ENCODE data around the gene SETD2.

SETD2 gene

DNA sequence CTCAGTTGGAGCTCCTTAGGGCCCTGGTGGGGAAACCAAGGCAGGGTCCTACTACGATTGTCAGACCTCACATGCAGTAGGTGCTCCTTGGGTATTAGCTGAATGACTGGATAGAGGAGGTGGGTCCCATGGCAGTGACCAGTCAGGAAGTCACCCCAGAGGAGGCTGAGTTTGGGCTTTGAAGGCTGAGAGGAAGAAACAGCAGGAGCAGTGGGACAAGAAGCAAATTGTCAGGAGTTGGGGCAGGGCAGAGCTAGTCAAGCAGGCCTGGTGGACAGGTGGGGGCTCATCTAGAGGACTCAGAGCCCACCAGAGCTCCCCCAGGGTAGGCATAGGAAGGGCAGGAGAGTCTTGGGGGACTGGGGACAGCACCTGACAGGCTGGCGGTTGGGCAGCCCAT, 181.4 kb downstream of the SETD2 start:
- Histone ChIP-seq H3K27me3 (ENCODE audit: insufficient read depth, poor library complexity, severe bottlenecking) (no peaks in the 10 kb centered on the region), H3K27ac (replicated peaks) (no peak overlapping the region), H3K4me3 (replicated peaks; ENCODE audit: insufficient read depth, low read length) (no peak overlapping the region)
- TF ChIP-seq SPI1 (IDR thresholded peaks at IDR 0.05; ENCODE audit: borderline replicate concordance, low read depth) = no peak
- no peak for TF ChIP-seq GABPA (IDR thresholded peaks at IDR 0.05; ENCODE audit: low read depth)
- TF ChIP-seq REST (IDR thresholded peaks at IDR 0.05; ENCODE audit: insufficient replicate concordance, low read depth) = no peak
- TF ChIP-seq, protein P1, sequence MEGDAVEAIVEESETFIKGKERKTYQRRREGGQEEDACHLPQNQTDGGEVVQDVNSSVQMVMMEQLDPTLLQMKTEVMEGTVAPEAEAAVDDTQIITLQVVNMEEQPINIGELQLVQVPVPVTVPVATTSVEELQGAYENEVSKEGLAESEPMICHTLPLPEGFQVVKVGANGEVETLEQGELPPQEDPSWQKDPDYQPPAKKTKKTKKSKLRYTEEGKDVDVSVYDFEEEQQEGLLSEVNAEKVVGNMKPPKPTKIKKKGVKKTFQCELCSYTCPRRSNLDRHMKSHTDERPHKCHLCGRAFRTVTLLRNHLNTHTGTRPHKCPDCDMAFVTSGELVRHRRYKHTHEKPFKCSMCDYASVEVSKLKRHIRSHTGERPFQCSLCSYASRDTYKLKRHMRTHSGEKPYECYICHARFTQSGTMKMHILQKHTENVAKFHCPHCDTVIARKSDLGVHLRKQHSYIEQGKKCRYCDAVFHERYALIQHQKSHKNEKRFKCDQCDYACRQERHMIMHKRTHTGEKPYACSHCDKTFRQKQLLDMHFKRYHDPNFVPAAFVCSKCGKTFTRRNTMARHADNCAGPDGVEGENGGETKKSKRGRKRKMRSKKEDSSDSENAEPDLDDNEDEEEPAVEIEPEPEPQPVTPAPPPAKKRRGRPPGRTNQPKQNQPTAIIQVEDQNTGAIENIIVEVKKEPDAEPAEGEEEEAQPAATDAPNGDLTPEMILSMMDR (IDR thresholded peaks at IDR 0.05; ENCODE audit: insufficient read depth, low read length) = no peak
- no peak for TF ChIP-seq POLR2AphosphoS5 (IDR thresholded peaks at IDR 0.05; ENCODE audit: low read depth)
- DNase-seq (ENCODE audit: low read depth in 1 of 2, low spot score in 1 of 2) = no peak

DNA sequence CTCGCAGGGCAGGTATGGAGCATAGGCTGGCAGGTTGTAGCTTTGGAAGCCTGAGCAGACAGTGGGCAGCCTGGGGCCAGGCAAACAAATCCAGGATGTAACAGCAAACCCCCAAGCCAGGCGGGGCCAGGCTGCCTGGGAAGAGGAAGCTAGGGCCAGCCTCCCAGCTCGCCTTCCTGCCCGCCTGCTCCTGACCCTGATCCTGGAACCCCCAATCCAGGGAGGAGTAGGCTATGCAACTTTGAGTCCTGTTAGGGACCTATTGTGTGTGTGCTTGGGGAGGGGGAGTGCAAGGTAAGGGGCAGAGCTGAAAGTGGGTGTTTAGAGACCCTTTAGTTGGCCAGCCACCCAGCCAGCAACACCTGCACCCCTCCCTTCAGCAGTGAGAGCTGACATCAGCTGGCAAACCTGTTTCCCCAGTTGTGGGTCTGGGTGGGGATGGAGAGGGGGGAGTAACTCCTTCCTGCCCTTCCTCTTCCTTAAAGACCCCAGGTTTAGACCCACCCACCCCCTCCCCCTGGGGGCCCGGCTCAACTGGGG, 181.9 kb downstream of the SETD2 start:
- H3K27ac ChIP-seq (replicated peaks) = peak overlapping the region; percentile 38; the same call in 1 of the 2 replicates
- peak in 1 of 2 experiments; percentile 47 for DNase-seq (ENCODE audit: low read depth in 1 of 2, low spot score in 1 of 2)
- no peaks in the 10 kb centered on the region for H3K27me3 ChIP-seq (ENCODE audit: insufficient read depth, poor library complexity, severe bottlenecking)
- TF ChIP-seq, protein P1 (IDR thresholded peaks at IDR 0.05; ENCODE audit: insufficient read depth, low read length) = no peak
- no peak for TF ChIP-seq GABPA (IDR thresholded peaks at IDR 0.05; ENCODE audit: low read depth)
- no peak for TF ChIP-seq POLR2AphosphoS5 (IDR thresholded peaks at IDR 0.05; ENCODE audit: low read depth)
- no peak for TF ChIP-seq REST (IDR thresholded peaks at IDR 0.05; ENCODE audit: insufficient replicate concordance, low read depth)
- TF ChIP-seq SPI1 (IDR thresholded peaks at IDR 0.05; ENCODE audit: borderline replicate concordance, low read depth) = no peak
- peak overlapping the region; percentile 4; the same call in 1 of the 2 replicates for H3K4me3 ChIP-seq (replicated peaks; ENCODE audit: insufficient read depth, low read length)

DNA sequence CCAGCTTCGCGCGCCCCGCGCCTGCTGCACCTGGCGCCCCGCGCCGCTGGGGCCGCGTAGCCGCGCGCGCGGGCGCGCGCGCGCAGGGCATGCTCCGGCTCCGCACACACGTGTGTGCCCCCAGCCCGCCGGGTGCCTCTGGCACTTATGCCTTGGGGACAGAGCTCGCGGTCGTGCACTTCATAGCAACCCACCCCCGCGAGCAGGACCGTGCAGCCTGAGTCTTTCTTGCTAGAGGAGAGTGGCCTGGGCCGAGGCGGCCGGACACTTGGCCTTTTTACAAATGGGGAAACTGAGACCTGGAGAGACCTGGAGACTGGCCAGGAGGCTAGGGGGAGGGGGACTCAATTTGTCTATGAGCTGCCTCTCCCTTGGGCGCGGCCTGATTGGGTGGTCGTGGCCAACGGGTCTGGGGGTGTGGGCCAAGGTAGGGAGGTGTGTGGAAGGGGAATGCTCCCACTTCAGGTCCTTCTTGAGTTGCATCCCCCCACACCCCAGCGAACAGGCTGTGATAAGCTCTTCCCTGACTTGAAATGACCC, 183.9 kb downstream of the SETD2 start:
- no peak for TF ChIP-seq POLR2AphosphoS5 (IDR thresholded peaks at IDR 0.05; ENCODE audit: low read depth)
- H3K27ac ChIP-seq (replicated peaks) = peak overlapping the region; percentile 82

GRCh38 chr3:46978985-46979944, 184.6 kb downstream of the SETD2 start, which contains the start of gene NBEAL2:
Gene NBEAL2, plus strand, starts transcription at chr3:46979666. Its CDS starts 196 bp downstream, at chr3:46979862.
- peak; percentile 87 to 97 for DNase-seq (ENCODE audit: low read depth in 1 of 2, low spot score in 1 of 2)

More for the DNA sequence above, 183.9 kb downstream of the SETD2 start:
- Histone ChIP-seq H3K27me3 (ENCODE audit: insufficient read depth, poor library complexity, severe bottlenecking) (no peaks in the 10 kb centered on the region), H3K4me3 (replicated peaks; ENCODE audit: insufficient read depth, low read length) (peak overlapping the region; percentile 80)
- no peak for DNase-seq (ENCODE audit: low read depth in 1 of 2, low spot score in 1 of 2)

More at GRCh38 chr3:46978985-46979944, 184.6 kb downstream of the SETD2 start, which contains the start of gene NBEAL2:
- no peak for TF ChIP-seq GABPA (IDR thresholded peaks at IDR 0.05; ENCODE audit: low read depth)
- TF ChIP-seq POLR2AphosphoS5 (IDR thresholded peaks at IDR 0.05; ENCODE audit: low read depth) = peak; percentile 54; the same call in 1 of the 2 replicates
- TF ChIP-seq SPI1 (IDR thresholded peaks at IDR 0.05; ENCODE audit: borderline replicate concordance, low read depth) = peak; percentile 36; the same call in 1 of the 2 replicates
- H3K4me3 ChIP-seq (replicated peaks; ENCODE audit: insufficient read depth, low read length) = peak within 1 kb of the TSS; percentile 80
- peak within 1 kb of the TSS; percentile 82 for H3K27ac ChIP-seq (replicated peaks)
- no peaks in the 10 kb centered on the region for H3K27me3 ChIP-seq (ENCODE audit: insufficient read depth, poor library complexity, severe bottlenecking)

Measured in HL-60 (cell line).